PFSK-1 (cell line): ENCODE results near the gene DOLPP1.

Experiments used
- FOXP2 ChIP-seq: optimal IDR thresholded peaks from 2 replicates; pipeline ENCODE3; 2011; ENCODE audit warnings: borderline replicate concordance, control low read depth, inconsistent platforms; ENCODE audit not compliant: insufficient read depth; ENCODE audit errors: extremely low read length, extremely low read depth
- POLR2AphosphoS5 ChIP-seq: IDR thresholded peaks from 2 replicates; pipeline ENCODE4 v1.6.1; 2012; ENCODE audit warnings: low read depth, mild to moderate bottlenecking, control low read depth, low read length, moderate library complexity
- SIN3A ChIP-seq: IDR thresholded peaks from 2 replicates; pipeline ENCODE4 v1.6.1; 2012; ENCODE audit warnings: mild to moderate bottlenecking, low read length, moderate library complexity, borderline replicate concordance; ENCODE audit not compliant: insufficient read depth
- TAF1 ChIP-seq: IDR thresholded peaks from 2 replicates; pipeline ENCODE4 v1.6.1; 2012; ENCODE audit warnings: low read length, control low read depth, borderline replicate concordance; ENCODE audit not compliant: insufficient read depth
- TF ChIP-seq, protein P1 (sequence below), 2 experiments: IDR thresholded peaks; 2 replicates each; pipeline versions ENCODE4 v1.6.1 to v1.8.0; 2011 to 2012; ENCODE audit warnings: low read depth in 2 of 2, low read length in 2 of 2, control low read depth in 1 of 2, inconsistent platforms in 1 of 2, mild to moderate bottlenecking in 1 of 2, moderate library complexity in 1 of 2; ENCODE audit not compliant: insufficient read depth in 1 of 2

DNA sequence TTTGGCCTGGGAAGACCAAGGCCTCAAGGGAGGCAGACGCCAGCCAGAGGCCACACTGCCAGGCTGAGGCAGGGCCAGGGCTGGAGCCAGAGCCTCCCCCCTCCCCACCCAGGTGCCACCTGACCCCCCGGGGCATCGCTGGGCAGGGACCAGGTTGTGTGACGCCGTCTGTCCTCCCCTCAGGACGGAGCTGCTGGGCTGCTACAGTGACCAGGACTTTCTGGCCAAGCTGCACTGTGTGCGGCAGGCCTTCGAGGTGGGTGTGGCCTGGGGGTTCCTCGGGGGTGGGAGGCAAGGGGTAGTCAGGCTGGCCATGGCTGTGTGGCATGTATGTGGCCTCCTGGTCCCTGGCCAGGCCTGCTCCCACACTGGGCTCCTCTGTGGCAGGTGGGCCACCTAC lies 17.9 kb upstream of the DOLPP1 start:
- TF ChIP-seq FOXP2: no peak
- TF ChIP-seq SIN3A: no peak
- no peak for TF ChIP-seq POLR2AphosphoS5
- TF ChIP-seq, protein P1, sequence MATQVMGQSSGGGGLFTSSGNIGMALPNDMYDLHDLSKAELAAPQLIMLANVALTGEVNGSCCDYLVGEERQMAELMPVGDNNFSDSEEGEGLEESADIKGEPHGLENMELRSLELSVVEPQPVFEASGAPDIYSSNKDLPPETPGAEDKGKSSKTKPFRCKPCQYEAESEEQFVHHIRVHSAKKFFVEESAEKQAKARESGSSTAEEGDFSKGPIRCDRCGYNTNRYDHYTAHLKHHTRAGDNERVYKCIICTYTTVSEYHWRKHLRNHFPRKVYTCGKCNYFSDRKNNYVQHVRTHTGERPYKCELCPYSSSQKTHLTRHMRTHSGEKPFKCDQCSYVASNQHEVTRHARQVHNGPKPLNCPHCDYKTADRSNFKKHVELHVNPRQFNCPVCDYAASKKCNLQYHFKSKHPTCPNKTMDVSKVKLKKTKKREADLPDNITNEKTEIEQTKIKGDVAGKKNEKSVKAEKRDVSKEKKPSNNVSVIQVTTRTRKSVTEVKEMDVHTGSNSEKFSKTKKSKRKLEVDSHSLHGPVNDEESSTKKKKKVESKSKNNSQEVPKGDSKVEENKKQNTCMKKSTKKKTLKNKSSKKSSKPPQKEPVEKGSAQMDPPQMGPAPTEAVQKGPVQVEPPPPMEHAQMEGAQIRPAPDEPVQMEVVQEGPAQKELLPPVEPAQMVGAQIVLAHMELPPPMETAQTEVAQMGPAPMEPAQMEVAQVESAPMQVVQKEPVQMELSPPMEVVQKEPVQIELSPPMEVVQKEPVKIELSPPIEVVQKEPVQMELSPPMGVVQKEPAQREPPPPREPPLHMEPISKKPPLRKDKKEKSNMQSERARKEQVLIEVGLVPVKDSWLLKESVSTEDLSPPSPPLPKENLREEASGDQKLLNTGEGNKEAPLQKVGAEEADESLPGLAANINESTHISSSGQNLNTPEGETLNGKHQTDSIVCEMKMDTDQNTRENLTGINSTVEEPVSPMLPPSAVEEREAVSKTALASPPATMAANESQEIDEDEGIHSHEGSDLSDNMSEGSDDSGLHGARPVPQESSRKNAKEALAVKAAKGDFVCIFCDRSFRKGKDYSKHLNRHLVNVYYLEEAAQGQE (IDR thresholded peaks at IDR 0.05; ENCODE audit: insufficient read depth in 1 of 2, low read depth in 2 of 2, low read length in 2 of 2): no peak
- no peak for TF ChIP-seq TAF1
